ENCODE data around the gene TTC21A.

TTC21A gene

GRCh38 chr3:39103324-39103693 is 4.2 kb upstream of the TTC21A start:
- H3K4me3 ChIP-seq (replicated peaks; ENCODE audit: low read depth, low read length), result no peak overlapping the region
- DNase-seq (ENCODE audit: extremely low read depth, low read depth), result no peak
- peak; percentile 8 for TF ChIP-seq CTCF (IDR thresholded peaks at IDR 0.05; ENCODE audit: low read depth, low read length, missing control alignments)

GRCh38 chr3:39103791-39104552 is 3.5 kb upstream of the TTC21A start:
- TF ChIP-seq CTCF (IDR thresholded peaks at IDR 0.05; ENCODE audit: low read depth, low read length, missing control alignments), result no peak
- no peak for DNase-seq (ENCODE audit: extremely low read depth, low read depth)
- no peak overlapping the region for H3K4me3 ChIP-seq (replicated peaks; ENCODE audit: low read depth, low read length)

GRCh38 chr3:39104961-39105686 is 2.4 kb upstream of the TTC21A start:
- no peak for DNase-seq (ENCODE audit: extremely low read depth, low read depth)
- H3K4me3 ChIP-seq (replicated peaks; ENCODE audit: low read depth, low read length), result no peak overlapping the region
- TF ChIP-seq CTCF (IDR thresholded peaks at IDR 0.05; ENCODE audit: low read depth, low read length, missing control alignments), result no peak

- DNase-seq (ENCODE audit: extremely low read depth, low read depth), result no peak
- no peak for TF ChIP-seq CTCF (IDR thresholded peaks at IDR 0.05; ENCODE audit: low read depth, low read length, missing control alignments)
- H3K4me3 ChIP-seq (replicated peaks; ENCODE audit: low read depth, low read length), result peak overlapping the region; percentile 93; the same call in 1 of the 2 replicates
Measured at GRCh38 chr3:39105687-39106063, 1.8 kb upstream of the TTC21A start.

- TF ChIP-seq CTCF (IDR thresholded peaks at IDR 0.05; ENCODE audit: low read depth, low read length, missing control alignments), result no peak
- peak overlapping the region; percentile 93 for H3K4me3 ChIP-seq (replicated peaks; ENCODE audit: low read depth, low read length)
- DNase-seq (ENCODE audit: extremely low read depth, low read depth), result no peak
Measured at GRCh38 chr3:39106281-39106811, 1.1 kb upstream of the TTC21A start.

DNA sequence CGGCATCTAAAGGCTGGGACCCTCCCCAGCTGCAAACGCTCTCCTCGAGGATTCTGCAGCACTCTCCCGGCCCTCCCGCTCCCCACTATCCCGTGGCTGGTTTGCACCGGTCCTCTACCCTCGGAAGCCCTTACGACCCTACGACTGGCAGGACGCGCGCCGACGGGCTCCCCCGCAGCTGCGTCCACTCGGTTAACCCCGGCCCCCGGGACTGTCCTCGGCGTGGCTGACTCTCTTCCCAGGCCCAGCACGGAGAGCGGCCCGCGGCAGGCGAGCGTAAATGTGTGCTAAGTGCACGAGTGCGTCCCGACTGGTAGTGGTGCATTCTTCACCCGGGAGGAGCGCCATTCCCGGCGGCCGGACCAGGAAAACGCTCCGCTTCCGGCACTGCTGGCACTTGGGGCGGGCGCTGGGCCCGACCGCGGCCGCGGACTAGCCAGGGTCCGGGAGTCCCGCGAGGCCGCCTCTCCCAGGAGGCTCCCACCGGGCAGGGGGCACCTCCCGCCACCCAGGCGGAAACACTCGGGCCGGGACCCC is 561 bp upstream of the TTC21A start:
- TF ChIP-seq CTCF (IDR thresholded peaks at IDR 0.05; ENCODE audit: low read depth, low read length, missing control alignments), result no peak
- peak overlapping the region; percentile 93 for H3K4me3 ChIP-seq (replicated peaks; ENCODE audit: low read depth, low read length)
- DNase-seq (ENCODE audit: extremely low read depth, low read depth), result no peak
